ENCODE data around the gene CIDEC. TPM values are rescaled to one million over a fixed set of nuclear protein-coding genes. Genes with fewer than 3 reads are reported as not detected.

The CIDEC gene
- total RNA-seq, 2 experiments from 2014 or later: not detected

DNA sequence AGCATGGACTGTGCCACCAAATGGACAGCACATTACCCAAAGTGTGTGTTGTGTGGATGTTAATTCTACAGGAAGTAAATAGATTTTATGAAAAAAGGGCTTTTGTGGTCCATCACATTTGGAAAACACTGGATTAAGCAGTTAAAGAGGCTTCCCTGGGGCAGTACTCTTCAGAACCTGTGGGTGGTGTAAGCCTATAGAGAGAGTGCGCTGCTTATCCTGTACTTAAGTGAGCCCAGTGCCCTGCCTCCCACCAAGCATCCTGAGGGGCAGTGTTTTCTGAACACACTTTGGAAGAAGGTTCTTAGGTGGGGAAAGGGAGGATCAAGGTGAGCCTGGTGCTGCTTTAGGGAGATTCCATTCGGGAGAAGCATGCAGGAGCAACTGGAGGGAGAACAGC, 59.1 kb downstream of the CIDEC start:
- no peak overlapping the region for H3K27ac Mint-ChIP-seq

DNA sequence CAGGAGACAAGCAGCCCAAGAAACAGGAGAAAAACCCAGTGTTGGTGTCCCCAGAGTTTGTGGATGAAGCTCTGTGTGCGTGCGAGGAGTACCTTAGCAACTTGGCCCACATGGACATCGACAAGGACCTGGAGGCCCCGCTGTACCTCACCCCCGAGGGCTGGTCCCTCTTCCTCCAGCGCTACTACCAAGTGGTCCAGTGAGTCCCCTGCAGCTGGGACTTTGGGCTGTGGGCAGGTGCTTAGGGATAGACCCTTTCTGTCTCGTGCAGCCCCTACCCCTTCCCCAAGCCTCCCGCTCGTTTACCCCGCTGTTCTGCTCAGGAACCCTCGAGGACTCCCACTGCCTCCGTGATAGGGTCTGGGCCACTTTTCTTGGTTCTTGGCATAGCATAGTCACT, 59.5 kb downstream of the CIDEC start:
- CTCF ChIA-PET: no interaction called here
- TF ChIP-seq, protein P1, sequence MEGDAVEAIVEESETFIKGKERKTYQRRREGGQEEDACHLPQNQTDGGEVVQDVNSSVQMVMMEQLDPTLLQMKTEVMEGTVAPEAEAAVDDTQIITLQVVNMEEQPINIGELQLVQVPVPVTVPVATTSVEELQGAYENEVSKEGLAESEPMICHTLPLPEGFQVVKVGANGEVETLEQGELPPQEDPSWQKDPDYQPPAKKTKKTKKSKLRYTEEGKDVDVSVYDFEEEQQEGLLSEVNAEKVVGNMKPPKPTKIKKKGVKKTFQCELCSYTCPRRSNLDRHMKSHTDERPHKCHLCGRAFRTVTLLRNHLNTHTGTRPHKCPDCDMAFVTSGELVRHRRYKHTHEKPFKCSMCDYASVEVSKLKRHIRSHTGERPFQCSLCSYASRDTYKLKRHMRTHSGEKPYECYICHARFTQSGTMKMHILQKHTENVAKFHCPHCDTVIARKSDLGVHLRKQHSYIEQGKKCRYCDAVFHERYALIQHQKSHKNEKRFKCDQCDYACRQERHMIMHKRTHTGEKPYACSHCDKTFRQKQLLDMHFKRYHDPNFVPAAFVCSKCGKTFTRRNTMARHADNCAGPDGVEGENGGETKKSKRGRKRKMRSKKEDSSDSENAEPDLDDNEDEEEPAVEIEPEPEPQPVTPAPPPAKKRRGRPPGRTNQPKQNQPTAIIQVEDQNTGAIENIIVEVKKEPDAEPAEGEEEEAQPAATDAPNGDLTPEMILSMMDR (IDR thresholded peaks at IDR 0.05): no peak
- ATAC-seq (ENCODE audit: poor library complexity) (no peak), DNase-seq (no peak)
- Histone ChIP-seq H3K4me3 (ENCODE audit: low read length) (no peak overlapping the region), H3K27me3 (ENCODE audit: control insufficient read depth in 1 of 2, insufficient read depth in 2 of 2, low read length in 2 of 2) (no peaks in the 10 kb centered on the region), H3K9me3 (ENCODE audit: control insufficient read depth in 1 of 2, insufficient read depth in 1 of 2, low read length in 2 of 2) (no peaks in the 10 kb centered on the region), H3K27ac (ENCODE audit: low read depth in 1 of 2, low read length in 2 of 2) (no peak overlapping the region), H3K36me3 (ENCODE audit: insufficient read depth, low read length) (peaks cover 3% of the 10 kb centered on the region), H3K4me1 (ENCODE audit: insufficient read depth, low read length) (no peaks in the 10 kb centered on the region)
- POLR2A ChIA-PET: no interaction called here
- Mint-ChIP-seq H3K9me3 (no peaks in the 10 kb centered on the region), H3K4me3 (no peak overlapping the region), H3K4me1 (ENCODE audit: low read depth) (no peaks in the 10 kb centered on the region), H3K27ac (no peak overlapping the region), H3K36me3 (ENCODE audit: low read depth) (no peaks in the 10 kb centered on the region), H3K27me3 (no peaks in the 10 kb centered on the region)
- intact Hi-C loops (cut with DNase I, micrococcal nuclease): no loop called here

More for the DNA sequence above, 59.1 kb downstream of the CIDEC start:
- H3K36me3 Mint-ChIP-seq (ENCODE audit: low read depth): no peaks in the 10 kb centered on the region
- no peak overlapping the region for H3K4me3 Mint-ChIP-seq
- POLR2A ChIA-PET: no interaction called here
- H3K9me3 ChIP-seq (ENCODE audit: control insufficient read depth in 1 of 2, insufficient read depth in 1 of 2, low read length in 2 of 2): no peaks in the 10 kb centered on the region
- no peak overlapping the region for H3K4me3 ChIP-seq (ENCODE audit: low read length)
- H3K27me3 Mint-ChIP-seq: no peaks in the 10 kb centered on the region
- intact Hi-C loops (cut with DNase I, micrococcal nuclease): no loop called here
- TF ChIP-seq, protein P1 (IDR thresholded peaks at IDR 0.05): no peak
- H3K4me1 ChIP-seq (ENCODE audit: insufficient read depth, low read length): no peaks in the 10 kb centered on the region
- H3K9me3 Mint-ChIP-seq: no peaks in the 10 kb centered on the region
- DNase-seq (no peak), ATAC-seq (ENCODE audit: poor library complexity) (no peak)
- H3K4me1 Mint-ChIP-seq (ENCODE audit: low read depth): no peaks in the 10 kb centered on the region
- H3K27ac ChIP-seq (ENCODE audit: low read depth in 1 of 2, low read length in 2 of 2): no peak overlapping the region
- peaks cover 3% of the 10 kb centered on the region for H3K36me3 ChIP-seq (ENCODE audit: insufficient read depth, low read length)
- CTCF ChIA-PET: no interaction called here
- H3K27me3 ChIP-seq (ENCODE audit: control insufficient read depth in 1 of 2, insufficient read depth in 2 of 2, low read length in 2 of 2): no peaks in the 10 kb centered on the region

DNA sequence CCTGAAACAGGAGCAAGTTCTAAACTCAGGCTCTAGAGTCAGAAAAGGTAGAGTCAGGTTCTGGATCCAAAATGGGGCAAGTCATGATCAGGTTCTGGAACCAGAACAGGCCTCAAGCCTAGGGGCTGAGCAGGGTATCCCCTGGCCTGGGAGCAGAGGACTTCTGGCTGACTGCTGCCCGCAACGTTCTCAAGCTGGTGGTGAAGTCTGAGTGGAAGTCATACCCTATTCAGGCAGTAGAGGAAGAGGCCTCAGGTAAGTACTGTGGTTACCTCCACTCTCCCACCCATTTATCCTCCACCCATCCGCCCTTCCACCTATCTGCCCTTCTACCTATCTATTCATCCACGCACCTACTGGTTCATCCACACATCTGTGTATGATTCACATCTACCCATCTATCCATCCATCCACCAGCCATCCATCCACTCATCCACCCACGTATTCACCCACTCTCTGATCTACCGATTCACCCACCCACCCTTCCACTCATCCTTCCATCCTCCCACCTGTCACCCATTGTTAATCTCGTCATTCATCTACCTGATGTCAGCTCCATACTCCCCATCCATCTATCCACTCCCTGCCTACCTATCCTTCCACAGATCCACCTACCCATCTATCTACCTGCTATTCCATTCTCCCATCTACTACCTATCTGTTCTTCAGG, 61.3 kb downstream of the CIDEC start:
- ChIA-PET POLR2A (no interaction called here), CTCF (no interaction called here)
- TF ChIP-seq, protein P1 (IDR thresholded peaks at IDR 0.05): no peak
- no peak for DNase-seq
- intact Hi-C loops (cut with DNase I, micrococcal nuclease): no loop called here
- no peak overlapping the region for H3K27ac Mint-ChIP-seq
- no peak overlapping the region for H3K27ac ChIP-seq (ENCODE audit: low read depth in 1 of 2, low read length in 2 of 2)
- no peak overlapping the region for H3K4me3 Mint-ChIP-seq
- H3K9me3 Mint-ChIP-seq: no peaks in the 10 kb centered on the region
- H3K9me3 ChIP-seq (ENCODE audit: control insufficient read depth in 1 of 2, insufficient read depth in 1 of 2, low read length in 2 of 2): no peaks in the 10 kb centered on the region
- no peaks in the 10 kb centered on the region for H3K4me1 ChIP-seq (ENCODE audit: insufficient read depth, low read length)
- no peak for ATAC-seq (ENCODE audit: poor library complexity)
- peaks cover 3% of the 10 kb centered on the region for H3K36me3 ChIP-seq (ENCODE audit: insufficient read depth, low read length)
- H3K4me3 ChIP-seq (ENCODE audit: low read length): no peak overlapping the region
- H3K27me3 ChIP-seq (ENCODE audit: control insufficient read depth in 1 of 2, insufficient read depth in 2 of 2, low read length in 2 of 2): no peaks in the 10 kb centered on the region
- no peaks in the 10 kb centered on the region for H3K36me3 Mint-ChIP-seq (ENCODE audit: low read depth)
- no peaks in the 10 kb centered on the region for H3K4me1 Mint-ChIP-seq (ENCODE audit: low read depth)
- no peaks in the 10 kb centered on the region for H3K27me3 Mint-ChIP-seq

Data from CD4-positive, alpha-beta T cell (primary cell).